ENCODE data around the gene NAA25.
"Not testable (repeated sequence)": the region's sequence is repeated elsewhere in the genome, so short reads cannot be mapped to it uniquely, and the experiment has no call there.

NAA25 gene

GRCh38 chr12:112049351-112049750 is 59.2 kb downstream of the NAA25 start:
- DNase-seq = no peak

GRCh38 chr12:112046003-112046402 is 62.6 kb downstream of the NAA25 start:
- DNase-seq = no peak

GRCh38 chr12:112036614-112037013 is 72.0 kb downstream of the NAA25 start:
- not testable (repeated sequence) for DNase-seq

GRCh38 chr12:112035219-112035785 is 73.3 kb downstream of the NAA25 start:
- no peak for DNase-seq

- no peak for DNase-seq
Observed at GRCh38 chr12:112032292-112032691, 76.3 kb downstream of the NAA25 start.

- no peak for DNase-seq
Observed at GRCh38 chr12:112031472-112031871, 77.1 kb downstream of the NAA25 start.

- DNase-seq = no peak
Observed at GRCh38 chr12:112029301-112029700, 79.3 kb downstream of the NAA25 start.

GRCh38 chr12:112025808-112026375 is 82.7 kb downstream of the NAA25 start:
- no peak for DNase-seq

GRCh38 chr12:112023759-112024396 is 84.7 kb downstream of the NAA25 start:
- no peak for DNase-seq

GRCh38 chr12:112022241-112023016 is 86.2 kb downstream of the NAA25 start:
- DNase-seq = no peak

- DNase-seq = no peak
Observed at GRCh38 chr12:112020947-112021457, 87.6 kb downstream of the NAA25 start.

GRCh38 chr12:112018571-112019237 is 89.9 kb downstream of the NAA25 start:
- DNase-seq = no peak

- DNase-seq = no peak
Observed at GRCh38 chr12:112017041-112017440, 91.5 kb downstream of the NAA25 start.

GRCh38 chr12:112015938-112016337 is 92.6 kb downstream of the NAA25 start:
- no peak for DNase-seq

GRCh38 chr12:112013601-112014402 is 94.8 kb downstream of the NAA25 start:
- DNase-seq = peak; percentile 53 to 55

GRCh38 chr12:112012775-112013600 is 95.6 kb downstream of the NAA25 start, which contains the start of the genes ERP29 and TMEM116:
TSS of gene ERP29 (plus strand) at chr12:112013426. CDS start at chr12:112013466, 40 bp downstream.
TSS of gene TMEM116 (minus strand) at chr12:112013165. CDS start at chr12:112005270, 7,895 bp downstream.
- DNase-seq = peak; percentile 100

GRCh38 chr12:112011685-112012084 is 96.9 kb downstream of the NAA25 start:
- DNase-seq = no peak

GRCh38 chr12:112010415-112011344 is 97.9 kb downstream of the NAA25 start:
- no peak for DNase-seq

- not testable (repeated sequence) for DNase-seq
Observed at GRCh38 chr12:112009596-112009995, 99.0 kb downstream of the NAA25 start.

GRCh38 chr12:112008918-112009317 is 99.7 kb downstream of the NAA25 start:
- no peak for DNase-seq
